Lower lobe of right lung (tissue), 2 donors: ENCODE measurements around the gene SYTL2. TPM values are rescaled to one million over a fixed set of nuclear protein-coding genes. Genes with fewer than 3 reads are reported as not detected.
A peak's percentile ranks its signal among the peaks of the same experiment; 100 is the strongest.
"Not testable (repeated sequence)": the region's sequence is repeated elsewhere in the genome, so short reads cannot be mapped to it uniquely, and the experiment has no call there.

Source experiments
- ATAC-seq, 2 donors: fragments of 200-7000 bp; cut with Tn5 transposase; one replicate each; pipeline ENCODE4 v1.9.1; 2020 to 2022; ENCODE audit warnings: mild to moderate bottlenecking in 2 of 2, moderate library complexity in 2 of 2
- DNase-seq: peaks from one replicate; pipeline ENCODE4 v3.0.0-alpha.2; 2020
- H3K27ac ChIP-seq: fragments of 200-600 bp; one replicate; pipeline ENCODE4 v1.8.0; 2022
- H3K27me3 ChIP-seq: fragments of 200-600 bp; one replicate; pipeline ENCODE4 v1.8.0; 2022; ENCODE audit warnings: low read depth
- H3K36me3 ChIP-seq: fragments of 200-600 bp; one replicate; pipeline ENCODE4 v1.8.0; 2022; ENCODE audit warnings: mild to moderate bottlenecking
- H3K4me1 ChIP-seq: fragments of 200-600 bp; one replicate; pipeline ENCODE4 v1.8.0; 2022
- H3K4me3 ChIP-seq: fragments of 200-600 bp; one replicate; pipeline ENCODE4 v1.8.0; 2022; ENCODE audit warnings: mild to moderate bottlenecking
- H3K9me3 ChIP-seq: fragments of 200-600 bp; one replicate; pipeline ENCODE4 v1.8.0; 2022
- CTCF ChIP-seq: fragments of 200-600 bp; IDR thresholded peaks from one replicate; pipeline ENCODE4 v1.8.0; 2022; ENCODE audit warnings: antibody characterized with exemption, mild to moderate bottlenecking
- intact Hi-C: fragments of 100-400 bp; cut with DNase I; formaldehyde crosslinking; loops from one replicate; pipeline ENCODE4 v1.11.0; 2022
- total RNA-seq: library from RNA; stranded (reverse); fragmentation: NEBNext Ultra II Directional; extraction: Animal tissue kit (Norgen Biotek cat#: 25700); gene quantifications from one replicate; pipeline ENCODE4 v1.2.1, GENCODE V29; 2021
- donor health status: DM: no; HTN: yes; CAD: no; lungs with severe emphysema.

SYTL2 gene
- total RNA-seq, 1 donor from 2014 or later = 23.6 TPM

- ATAC-seq = no peak
Observed at GRCh38 chr11:85673393-85673792, 137.5 kb downstream of the SYTL2 start.

DNA sequence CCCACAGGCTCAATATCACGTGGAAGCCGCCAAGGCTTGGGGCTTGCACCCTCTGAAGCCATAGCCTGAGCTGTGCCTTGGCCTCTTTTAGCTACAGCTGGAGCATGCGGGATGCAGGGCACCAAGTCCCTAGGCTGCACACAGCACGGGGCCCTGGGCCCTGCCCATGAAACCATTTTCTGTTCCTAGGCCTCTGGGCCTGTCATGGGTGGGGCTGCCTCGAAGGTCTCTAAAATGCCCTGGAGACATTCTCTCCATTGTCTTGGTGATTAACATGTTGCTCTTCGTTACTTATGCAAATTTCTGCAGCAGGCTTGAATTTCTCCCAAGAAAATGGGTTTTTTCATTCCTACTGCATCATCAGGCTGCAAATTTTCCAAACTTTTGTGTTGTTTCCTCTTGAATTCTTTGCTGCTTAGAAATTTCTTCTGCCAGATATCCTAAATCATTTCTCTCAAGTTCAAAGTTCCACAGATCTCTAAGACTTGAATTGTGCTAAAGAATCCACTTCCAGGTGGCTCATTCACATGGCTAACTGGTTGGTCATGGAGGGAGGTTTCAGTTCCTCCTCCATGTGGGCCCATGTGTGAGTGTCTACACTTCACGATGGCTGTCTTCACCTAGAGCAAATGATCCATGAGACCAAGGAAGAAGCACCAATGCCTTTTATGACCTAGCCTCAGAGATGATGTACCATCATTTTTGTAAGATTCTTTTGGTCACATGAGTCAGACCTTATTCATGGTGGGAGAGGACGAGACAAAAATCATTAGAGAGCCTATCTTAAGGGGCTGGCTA is 138.6 kb downstream of the SYTL2 start:
- no peaks in the 10 kb centered on the region for H3K27me3 ChIP-seq
- no peaks in the 10 kb centered on the region for H3K9me3 ChIP-seq
- TF ChIP-seq CTCF = no peak
- intact Hi-C loops = no loop called here
- H3K4me1 ChIP-seq = no peaks in the 10 kb centered on the region
- no peak overlapping the region for H3K27ac ChIP-seq
- H3K4me3 ChIP-seq = no peak overlapping the region
- DNase-seq (peak; percentile 26), ATAC-seq (no peak)
- H3K36me3 ChIP-seq = no peaks in the 10 kb centered on the region

More at GRCh38 chr11:85673393-85673792, 137.5 kb downstream of the SYTL2 start:
- Histone ChIP-seq H3K36me3 (no peaks in the 10 kb centered on the region), H3K9me3 (no peaks in the 10 kb centered on the region), H3K27me3 (no peaks in the 10 kb centered on the region), H3K4me3 (no peak overlapping the region), H3K4me1 (no peaks in the 10 kb centered on the region), H3K27ac (no peak overlapping the region)
- intact Hi-C loops = no loop called here
- no peak for DNase-seq
- no peak for TF ChIP-seq CTCF

DNA sequence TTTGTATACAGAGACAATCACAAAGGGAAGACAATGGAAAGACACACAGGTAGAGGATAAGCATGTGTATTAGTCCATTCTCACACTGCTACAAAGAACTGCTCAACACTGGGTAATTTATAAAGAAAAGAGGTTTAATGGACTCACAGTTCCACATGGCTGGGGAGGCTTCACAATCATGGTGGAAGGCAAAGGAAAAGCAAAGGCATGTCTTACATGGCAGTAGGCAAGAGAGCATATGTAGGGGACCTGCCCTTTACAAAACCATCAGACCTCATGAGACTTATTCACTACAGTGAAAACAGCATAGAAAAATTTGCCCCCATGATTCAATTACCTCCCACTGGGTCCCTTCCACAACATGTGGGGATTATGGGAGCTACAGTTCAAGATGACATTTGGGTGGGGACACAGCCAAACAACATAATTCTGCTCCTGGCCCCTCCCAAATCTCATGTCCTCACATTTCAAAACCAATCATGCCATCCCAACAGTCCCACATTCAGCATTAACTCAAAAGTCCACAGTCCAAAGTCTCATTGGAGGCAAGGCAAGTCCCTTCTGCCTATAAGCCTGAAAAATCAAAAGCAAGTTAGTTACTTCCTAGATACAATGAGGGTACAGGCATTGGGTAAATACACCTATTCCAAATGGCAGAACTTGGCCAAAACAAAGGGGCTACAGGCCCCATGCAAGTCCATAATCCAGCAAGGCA is 139.8 kb downstream of the SYTL2 start:
- H3K9me3 ChIP-seq, ATAC-seq, H3K36me3 ChIP-seq, H3K27ac ChIP-seq, H3K4me1 ChIP-seq, intact Hi-C loops, H3K27me3 ChIP-seq, DNase-seq, H3K4me3 ChIP-seq: not testable (repeated sequence)

DNA sequence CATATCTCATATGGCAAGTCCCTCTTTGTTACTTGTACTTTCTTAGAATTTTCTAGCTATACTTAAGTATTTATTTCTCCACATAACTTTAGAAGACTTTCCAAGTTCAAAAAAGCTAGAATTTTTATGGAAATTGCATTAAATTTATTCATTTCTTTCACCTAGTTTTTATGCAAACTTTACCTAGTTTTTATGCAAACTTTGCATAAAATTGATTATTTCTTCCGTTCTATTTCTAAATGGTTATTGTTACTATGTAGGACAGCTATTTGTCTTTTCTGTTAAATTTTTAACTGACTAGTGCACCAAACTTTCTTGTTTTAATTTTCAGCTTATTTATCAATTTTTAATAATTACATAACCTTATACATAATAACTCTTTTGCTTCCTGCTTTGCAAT is 142.8 kb downstream of the SYTL2 start:
- no peak for DNase-seq
- no peak for TF ChIP-seq CTCF
- intact Hi-C loops = no loop called here
- H3K27ac ChIP-seq = no peak overlapping the region
- ATAC-seq = no peak
- H3K4me1 ChIP-seq = peaks cover 6% of the 10 kb centered on the region
- H3K9me3 ChIP-seq = no peaks in the 10 kb centered on the region
- H3K27me3 ChIP-seq = no peaks in the 10 kb centered on the region
- H3K36me3 ChIP-seq = no peaks in the 10 kb centered on the region
- H3K4me3 ChIP-seq = no peak overlapping the region

GRCh38 chr11:85666687-85667086 is 144.3 kb downstream of the SYTL2 start:
- H3K36me3 ChIP-seq = peaks cover 13% of the 10 kb centered on the region
- ATAC-seq (no peak), DNase-seq (no peak)
- H3K4me1 ChIP-seq = peaks cover 20% of the 10 kb centered on the region
- no peaks in the 10 kb centered on the region for H3K27me3 ChIP-seq
- TF ChIP-seq CTCF = no peak
- intact Hi-C loops = no loop called here
- H3K4me3 ChIP-seq = no peak overlapping the region
- no peak overlapping the region for H3K27ac ChIP-seq
- H3K9me3 ChIP-seq = no peaks in the 10 kb centered on the region

DNA sequence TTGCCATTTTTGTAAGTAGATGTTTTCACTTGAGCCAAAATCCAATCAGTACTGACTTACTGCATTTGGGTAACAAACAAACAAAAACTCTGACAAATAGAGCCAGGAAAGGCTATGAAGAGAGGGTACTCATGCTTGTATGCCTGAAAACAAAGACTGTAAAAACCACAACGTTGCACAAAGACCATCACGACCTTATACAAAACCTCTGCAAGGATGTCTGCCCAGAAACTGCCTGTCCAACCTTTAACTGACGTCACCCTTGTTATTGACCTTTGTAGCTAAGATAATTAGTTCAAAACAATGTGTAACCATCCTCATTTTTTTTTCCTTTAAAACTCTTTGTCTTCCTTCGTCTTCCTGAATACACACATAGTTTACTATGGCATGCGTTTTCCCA is 145.2 kb downstream of the SYTL2 start:
- H3K9me3 ChIP-seq = no peaks in the 10 kb centered on the region
- peaks cover 23% of the 10 kb centered on the region for H3K36me3 ChIP-seq
- H3K27ac ChIP-seq = no peak overlapping the region
- intact Hi-C loops = no loop called here
- H3K4me3 ChIP-seq = peak overlapping the region; percentile 93
- H3K27me3 ChIP-seq = no peaks in the 10 kb centered on the region
- peaks cover 30% of the 10 kb centered on the region for H3K4me1 ChIP-seq
- DNase-seq = no peak
- ATAC-seq = no peak
- no peak for TF ChIP-seq CTCF
